GM21576 (cell line): Measurements from ENCODE around the gene C10orf143.
A peak's percentile ranks its signal among the peaks of the same experiment; 100 is the strongest.
"Not testable (repeated sequence)": the region's sequence is repeated elsewhere in the genome, so short reads cannot be mapped to it uniquely, and the experiment has no call there.

Source experiments
- ATAC-seq: cut with Tn5 transposase; IDR thresholded peaks from one replicate; pipeline ENCODE4 v1.9.1; 2021; ENCODE audit warnings: mild to moderate bottlenecking, moderate library complexity; ENCODE audit not compliant: unreplicated experiment

Gene C10orf143

DNA sequence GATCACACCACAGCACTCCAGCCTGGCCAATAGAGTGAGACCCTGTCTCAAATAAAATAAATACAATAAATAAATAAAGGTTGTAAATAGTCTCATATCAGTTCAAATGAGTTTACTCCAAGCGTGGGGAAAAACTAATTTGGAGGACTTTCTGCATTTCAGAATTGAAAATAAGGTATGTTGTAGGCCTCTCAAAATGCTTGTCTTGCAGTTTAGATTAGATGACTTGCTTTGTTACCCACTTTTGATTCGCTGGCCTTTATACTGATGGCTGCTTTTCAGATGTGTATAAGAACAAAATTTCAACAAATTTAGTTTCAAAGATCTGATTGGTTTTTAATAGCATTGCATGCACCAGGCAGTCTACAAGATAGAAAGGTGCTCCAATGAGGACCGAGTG is 2.2 kb upstream of the C10orf143 start:
- no peak for ATAC-seq

DNA sequence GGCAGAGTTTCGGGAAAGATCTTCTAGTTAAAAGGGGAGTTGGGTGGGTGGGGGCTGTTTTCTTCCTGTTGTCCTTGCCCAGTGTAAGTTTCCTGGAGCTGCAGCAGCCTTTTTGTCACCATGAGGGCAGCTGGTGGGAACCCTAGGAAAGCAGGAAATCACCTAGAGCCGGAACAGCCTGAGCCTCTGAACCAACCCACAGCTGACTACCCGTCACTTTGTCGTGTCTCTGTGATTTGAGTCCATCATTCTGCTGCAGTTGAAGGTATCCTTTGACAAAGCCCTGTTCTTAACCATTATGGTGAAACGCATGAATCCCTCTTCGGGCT is 1.2 kb upstream of the C10orf143 start:
- ATAC-seq = no peak

DNA sequence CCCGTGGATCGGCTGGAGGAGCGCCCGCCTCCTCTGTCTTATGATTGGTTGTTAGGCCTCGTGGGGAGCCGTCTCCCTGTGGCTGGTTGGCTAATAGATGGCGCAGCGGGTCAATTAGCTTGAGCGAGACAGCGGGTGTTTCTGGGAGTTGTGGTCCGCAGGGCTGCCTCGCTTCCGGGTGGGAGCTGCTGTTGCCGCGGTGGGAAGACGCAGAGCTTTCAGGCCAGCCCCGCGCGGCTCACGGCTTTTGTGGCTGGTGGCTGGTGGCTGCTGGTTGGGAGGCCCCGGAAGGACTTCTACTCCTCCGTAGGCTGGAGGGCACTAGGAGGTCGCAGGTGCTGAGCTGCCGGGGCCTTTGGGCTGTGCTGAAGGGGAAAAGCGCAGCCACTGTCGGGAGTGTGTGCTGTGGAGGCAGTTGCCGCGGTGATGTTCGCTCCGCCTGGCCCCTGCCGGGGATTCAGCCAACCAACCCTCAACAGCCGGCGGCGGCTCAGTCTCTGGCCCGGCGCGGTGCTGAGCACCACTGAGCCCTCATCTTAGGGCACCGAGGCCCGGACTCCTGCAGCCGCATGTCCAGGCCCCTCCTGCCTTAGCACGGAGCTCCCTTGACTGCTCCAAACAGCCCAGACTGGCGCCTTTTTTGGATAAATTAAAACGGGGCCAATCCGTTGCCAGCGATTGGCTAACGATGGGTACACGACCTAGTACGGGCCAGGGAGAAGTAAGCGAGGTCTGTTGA is 652 bp upstream of the C10orf143 start:
- peak; percentile 84 for ATAC-seq

DNA sequence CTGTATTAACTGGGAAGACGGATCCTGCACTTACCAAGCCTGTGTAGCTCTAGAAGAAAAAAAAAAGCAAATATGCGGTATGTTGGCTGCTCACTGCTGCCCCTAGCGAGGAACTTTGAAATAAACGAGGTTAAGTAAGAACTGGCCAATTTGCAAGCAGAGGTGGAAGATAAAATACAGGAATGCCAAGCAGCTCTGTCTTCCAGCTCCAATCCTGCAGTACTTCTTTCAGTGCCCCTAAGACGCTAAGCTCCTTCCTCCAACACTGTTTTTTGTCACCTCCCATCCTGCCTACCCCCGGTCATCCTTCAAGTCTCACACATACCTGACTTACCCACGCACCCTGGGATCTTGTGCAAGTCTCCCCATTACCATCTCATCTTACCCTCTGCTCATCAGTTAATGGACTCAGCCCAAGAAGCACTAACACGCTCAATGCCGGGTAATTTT is 809 bp downstream of the C10orf143 start:
- no peak for ATAC-seq

DNA sequence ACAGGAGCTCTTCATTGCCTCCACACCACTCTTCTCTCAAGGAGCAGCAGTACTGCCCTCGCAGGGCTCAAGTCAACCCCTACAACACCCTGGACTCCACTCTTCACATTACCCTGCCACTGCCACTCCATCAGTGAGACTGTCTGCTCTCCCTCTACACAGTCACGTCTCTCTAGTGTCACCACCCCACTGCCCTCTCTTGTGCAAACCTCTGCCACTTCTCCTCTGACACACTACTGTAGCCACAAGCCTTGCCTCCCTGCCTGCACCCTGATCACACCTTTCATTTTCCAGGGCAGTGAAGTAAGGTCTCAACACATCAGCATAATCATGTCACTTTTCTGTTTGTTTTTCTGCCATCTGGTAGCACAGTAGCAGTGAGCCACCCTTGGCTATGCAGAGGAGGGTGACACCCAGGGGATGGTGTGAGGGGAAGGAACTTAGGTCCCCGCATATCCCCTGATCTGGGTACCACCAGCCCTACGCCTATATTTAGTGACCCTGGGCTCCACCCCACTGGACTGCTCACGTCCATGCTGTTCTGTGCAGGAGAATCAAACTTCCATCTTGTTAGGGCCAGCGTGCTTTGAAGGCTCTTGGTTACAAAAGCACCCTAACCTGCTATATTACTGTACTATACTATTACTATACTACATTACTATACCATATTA is 1.6 kb downstream of the C10orf143 start:
- ATAC-seq = no peak

DNA sequence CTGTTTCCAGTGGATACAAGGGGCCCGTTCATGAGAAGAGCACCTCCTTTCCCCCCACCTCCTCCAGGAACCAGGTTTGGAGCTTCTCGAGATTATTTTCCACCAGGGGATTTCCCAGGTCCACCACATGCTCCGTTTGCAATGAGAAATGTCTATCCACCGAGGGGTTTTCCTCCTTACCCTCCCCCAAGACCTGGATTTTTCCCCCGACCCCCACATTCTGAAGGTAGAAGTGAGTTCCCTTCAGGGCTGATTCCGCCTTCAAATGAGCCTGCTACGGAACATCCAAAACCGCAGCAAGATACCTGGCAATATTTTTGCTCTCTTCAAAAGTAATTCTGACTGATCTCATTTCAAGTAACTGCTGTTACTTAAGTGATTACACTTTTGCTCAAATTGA is 2.5 kb downstream of the C10orf143 start:
- ATAC-seq = not testable (repeated sequence)

DNA sequence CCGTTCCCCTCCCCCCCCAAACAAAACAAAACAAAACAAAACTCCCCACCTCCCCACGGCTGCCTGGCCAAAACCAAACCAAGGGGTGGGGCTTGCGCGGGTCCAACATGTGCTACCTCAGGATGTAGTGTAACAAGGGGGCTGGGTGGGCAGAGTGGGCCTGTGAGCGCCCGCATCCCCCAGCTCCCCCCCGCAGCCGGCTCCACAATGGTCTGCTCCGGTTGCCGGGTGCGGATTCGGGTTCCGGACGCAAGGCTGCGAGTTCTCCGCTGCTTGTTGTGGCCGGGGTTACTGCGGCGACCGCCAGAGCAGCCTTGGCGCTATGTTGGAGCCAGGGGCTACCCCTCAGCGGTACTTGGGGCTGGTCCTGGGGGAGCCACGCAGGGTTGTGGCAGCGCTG is 4.9 kb downstream of the C10orf143 start:
- ATAC-seq = no peak

DNA sequence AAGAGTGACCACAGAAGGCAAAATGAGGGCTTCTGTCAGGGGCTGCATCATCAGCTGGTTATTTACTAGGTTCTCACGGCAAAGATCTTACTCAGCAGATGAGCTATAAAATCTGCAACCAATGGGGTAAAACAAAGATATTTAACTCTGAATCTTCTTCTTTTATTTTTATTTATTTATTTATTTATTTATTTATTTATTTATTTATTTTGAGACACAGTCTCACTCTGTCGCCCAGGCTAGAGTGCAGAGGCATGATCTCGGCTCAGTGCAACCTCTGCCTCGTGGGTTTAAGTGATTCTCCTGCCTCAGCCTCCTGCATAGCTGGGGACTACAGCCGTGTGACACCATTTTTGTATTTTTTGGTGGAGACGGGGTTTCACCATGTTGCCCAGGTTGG is 11.3 kb downstream of the C10orf143 start:
- ATAC-seq = no peak

DNA sequence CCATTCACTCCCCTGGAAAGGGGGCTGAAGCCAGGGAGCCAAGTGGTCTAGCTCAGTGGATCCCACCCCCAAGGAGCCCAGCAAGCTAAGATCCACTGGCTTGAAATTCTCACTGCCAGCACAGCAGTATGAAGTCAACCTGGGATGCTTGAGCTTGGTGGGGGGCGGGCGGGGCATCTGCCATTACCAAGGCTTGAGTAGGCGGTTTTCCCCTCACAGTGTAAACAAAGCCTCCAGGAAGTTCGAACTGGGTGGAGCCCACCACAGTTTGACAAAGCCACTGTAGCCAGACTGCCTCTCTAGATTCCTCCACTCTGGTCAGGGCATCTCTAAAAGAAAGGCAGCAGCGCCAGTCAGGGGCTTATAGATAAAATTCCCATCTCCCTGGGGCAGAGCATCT is 20.1 kb downstream of the C10orf143 start:
- not testable (repeated sequence) for ATAC-seq

DNA sequence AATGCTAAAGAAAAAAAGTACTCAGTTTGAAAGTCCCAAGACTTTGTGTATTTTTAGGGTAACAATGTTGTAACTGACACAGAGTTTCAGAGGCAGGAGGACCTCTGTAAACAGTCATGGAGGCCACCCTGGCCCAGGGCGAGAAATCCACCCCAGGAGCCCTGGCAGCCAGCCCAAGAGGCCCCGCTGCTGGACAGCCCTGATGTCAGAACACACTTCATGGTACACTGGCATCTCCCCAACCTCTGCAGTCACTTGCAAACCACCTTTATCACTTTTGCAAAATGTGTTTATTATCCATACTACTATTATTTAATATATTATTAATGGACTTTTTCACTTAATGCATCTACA is 30.2 kb downstream of the C10orf143 start:
- no peak for ATAC-seq

DNA sequence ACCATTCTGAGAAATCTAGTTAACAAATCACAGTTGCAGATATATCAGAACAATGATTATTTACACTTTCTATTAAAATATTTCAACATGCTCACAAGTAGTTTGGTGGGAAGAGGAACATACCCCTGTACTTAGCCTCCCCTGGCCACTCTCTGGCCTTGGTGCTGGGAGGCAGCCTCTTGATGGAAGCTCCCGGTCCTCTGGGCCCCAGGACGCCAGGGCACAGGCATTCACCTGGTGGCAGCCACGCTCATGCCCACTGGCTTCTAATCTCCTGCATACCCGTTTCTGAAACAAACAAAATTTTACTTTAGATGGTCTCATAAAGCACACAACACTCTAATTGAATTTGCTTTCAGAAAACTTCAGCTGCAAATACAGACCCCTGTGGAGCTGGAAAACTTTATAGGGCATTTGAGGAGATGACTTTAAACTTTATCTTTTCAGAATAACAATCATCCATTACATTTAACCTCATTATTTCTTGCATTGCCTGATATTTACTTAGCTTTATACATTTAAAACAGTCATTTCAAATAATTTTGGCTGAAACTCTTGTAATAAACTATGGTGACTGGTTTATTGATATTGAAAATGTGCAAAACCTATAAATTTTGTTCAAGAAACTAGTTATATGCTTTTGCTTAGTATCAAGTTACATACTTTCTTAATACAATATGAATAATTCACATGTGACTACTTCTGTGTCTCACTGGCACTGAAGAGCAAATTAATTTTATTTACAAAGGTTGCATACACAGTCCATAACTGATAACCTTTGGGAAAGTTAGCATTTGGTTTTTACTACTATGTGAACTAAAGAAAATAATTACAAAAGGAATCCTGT is 30.8 kb downstream of the C10orf143 start:
- no peak for ATAC-seq

DNA sequence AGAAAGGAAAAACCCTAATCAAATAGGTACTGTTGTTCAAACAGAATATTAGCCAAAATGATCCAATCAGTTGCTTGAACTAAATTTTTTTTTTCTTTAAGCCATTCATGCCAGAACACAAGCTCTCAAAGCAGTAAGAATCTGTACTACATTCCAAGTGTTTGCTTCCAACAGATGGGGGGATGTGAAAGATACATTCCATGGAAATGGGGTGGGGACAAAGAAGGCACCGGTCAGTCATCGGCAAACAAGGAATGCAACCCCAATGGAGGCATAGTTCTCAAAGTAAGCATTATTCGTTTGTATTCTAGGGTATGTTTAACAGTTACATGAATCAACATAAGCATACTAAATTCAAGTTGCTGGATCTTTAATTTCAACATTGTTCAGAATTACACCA is 32.5 kb downstream of the C10orf143 start:
- ATAC-seq = no peak

DNA sequence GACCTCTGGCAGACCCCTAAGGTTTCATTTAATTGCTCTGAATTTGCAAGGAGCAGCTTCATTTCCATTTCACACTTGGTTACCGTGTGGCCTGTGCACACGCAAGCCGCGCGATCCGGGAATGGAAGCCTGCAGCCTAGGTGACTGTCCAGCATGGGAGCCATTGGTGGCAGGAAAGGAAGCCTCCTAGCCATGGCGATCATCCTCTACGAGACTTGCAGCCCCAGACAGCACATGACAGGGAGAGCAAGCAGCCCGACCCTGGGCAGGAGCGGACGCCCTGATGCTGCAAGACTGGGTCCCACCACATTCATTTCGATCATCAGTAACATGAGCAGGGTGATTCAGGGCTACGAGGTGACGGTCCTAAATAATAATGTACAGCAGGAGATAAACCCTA is 33.9 kb downstream of the C10orf143 start:
- no peak for ATAC-seq

DNA sequence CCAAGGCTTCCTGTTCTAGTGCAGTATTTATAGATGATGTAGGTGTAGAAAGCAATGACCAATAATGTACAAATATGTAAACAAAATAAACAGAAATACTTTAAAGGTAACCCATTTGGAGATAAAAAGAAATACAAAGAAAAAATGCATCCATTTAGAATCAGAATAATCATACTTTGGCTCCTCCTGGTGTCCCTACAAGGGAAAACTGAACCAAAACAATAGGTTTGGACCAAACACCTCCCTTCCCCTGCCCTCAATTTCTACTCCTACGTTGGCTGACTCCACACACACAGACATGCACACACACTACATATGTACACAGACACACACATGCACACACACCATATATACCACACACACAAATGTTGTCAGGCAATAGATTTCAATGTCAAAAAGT is 36.0 kb downstream of the C10orf143 start:
- ATAC-seq = no peak

DNA sequence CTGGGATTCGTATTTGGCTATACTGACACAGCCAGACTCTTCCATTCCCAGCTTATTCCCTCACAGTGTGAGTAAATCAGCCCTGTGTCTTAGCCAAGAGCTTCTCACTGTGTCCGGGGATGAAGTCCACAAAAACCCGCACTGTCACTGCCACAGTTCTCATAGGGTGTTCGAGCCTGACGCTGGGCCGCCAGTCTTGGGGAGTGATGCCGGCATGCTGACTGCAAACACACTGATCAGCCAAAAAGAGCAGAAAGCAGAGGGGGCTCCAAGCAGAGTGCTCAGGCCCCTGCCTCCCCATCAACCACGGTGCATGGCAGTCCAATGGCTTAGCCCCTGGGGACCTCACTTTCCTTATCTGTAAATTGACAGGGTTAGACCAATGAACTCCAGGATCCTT is 36.7 kb downstream of the C10orf143 start:
- ATAC-seq = no peak

DNA sequence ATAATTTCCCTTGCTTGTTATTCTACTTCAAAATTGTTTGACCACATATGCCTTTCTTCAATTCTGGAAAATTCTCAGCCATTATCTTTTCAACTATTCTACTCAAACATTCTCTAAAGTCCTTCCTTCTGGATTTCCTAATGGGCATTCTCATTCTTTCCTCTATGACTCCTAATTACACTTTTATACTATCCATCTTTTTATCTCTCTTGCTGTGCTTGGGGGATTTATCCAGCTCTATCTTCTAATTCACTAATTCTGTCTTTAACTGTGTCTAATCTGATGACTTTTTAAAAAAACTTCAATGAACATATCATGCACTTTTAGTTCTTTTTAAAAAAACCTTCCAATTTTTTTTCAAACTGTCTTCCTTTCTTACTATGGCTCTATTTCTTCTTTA is 38.4 kb downstream of the C10orf143 start:
- no peak for ATAC-seq

DNA sequence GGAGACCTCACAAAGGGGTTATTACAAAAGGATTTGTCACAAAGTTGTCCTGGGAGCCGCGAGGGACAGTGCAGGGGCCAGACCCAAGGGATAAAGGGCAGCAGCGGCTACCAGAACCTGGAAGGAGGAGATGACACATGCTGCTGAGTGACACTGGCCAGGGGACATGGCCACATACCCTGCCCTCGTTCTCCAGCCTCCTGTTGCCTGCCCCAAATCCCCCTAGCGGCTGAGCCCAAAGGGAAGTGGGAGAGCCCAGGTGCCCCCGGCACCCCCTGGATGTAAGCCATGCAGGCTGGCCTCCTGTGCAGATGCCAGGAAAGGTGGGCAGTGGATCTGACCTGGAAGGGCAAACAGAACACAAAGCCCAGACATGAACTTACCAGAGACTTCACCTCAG is 42.7 kb downstream of the C10orf143 start:
- no peak for ATAC-seq

DNA sequence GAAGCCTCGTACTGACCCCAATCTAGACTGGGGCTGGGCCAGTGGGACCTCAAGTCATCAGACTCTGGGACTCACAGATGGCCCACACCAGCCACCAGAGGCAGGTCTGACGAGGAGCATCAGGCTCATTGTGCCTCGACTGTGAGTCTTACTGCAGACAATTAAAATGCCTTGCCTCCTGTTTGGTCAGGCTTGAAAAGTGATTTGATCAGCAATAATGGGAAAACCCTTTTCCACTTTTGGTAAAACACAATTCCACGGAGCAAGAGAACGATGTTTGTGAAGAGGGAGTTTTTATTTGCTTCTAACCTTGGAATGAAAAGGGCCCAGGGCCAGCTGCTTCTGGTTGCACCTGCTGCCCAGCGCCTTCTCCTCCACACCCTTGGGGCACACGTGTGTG is 43.9 kb downstream of the C10orf143 start:
- ATAC-seq = no peak

DNA sequence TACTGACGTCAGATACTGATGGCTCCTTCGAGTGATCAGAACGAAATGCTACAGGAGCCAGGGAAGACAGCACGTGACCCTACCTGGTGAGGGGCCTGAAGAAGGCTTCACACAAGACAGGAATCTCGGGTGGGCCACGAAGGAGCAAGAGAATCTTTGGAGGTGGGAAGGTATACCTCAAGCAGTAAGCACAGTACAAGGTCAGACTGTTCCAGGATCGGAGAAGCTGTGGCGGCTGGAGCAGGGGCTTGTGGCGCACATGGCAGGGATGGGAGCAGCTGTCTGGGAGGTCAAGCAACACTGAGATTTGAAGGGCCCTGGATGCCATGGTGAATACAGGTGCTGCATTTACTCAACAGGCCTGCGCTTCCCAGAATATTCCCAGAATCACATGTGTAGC is 45.4 kb downstream of the C10orf143 start:
- ATAC-seq = no peak

DNA sequence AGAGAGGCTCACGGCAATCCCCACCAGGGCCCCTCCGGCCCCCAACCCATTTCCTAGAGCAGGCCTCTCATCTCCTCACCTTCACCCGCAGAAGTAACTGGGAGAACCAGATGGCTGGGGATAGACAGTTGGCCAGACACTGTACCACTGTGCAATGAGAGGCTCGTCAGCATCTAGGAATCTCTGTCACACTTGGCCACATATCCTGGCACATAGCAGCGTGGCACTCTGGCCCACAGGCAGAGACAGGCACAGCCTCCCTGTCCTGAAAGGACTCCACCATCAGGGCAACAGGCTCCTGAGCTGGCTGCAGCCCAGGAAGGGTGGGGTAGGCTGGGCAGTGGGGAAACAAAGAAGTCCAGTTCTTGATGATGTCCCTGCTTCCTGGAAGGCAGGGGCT is 45.8 kb downstream of the C10orf143 start:
- no peak for ATAC-seq

DNA sequence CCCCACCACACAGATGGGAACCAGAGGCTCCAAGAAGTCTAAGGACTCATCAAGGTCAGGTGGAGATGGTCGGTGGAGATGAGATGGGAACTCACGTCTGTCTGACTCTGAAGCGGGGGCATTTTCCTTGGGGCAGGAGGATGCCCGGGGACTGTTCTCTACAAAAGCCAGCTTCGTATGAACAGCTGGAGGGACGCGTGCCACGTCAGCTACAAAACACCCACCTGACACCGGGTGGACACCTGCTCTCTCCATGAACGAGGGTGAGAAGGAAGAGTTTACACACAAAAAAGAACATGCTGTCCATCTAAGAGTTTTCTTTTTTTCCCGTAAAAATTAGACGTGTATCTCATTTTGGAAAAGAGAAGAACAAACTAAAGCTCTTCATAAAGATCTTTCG is 47.7 kb downstream of the C10orf143 start:
- ATAC-seq = no peak

DNA sequence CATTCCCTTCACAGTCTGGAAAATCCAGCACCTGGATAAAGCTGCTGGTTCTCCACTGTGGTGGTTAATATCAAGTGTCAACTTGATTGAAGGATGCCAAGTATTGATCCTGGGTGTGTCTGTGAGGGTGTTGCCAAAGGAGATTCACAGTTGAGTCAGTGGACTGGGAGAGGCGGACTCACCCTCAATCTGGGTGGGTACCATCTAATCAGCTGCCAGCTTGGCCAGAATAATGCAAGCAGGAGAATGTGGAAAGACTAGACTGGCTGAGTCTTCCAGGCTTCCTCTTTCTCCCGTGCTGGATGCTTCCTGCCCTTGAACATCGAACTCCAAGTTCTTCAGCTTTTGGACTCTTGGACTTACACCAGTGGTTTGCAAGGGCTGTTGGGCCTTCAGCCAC is 48.4 kb downstream of the C10orf143 start:
- no peak for ATAC-seq
